HCT116 (cell line): Measurements from ENCODE around the gene LRP1B. TPM values are rescaled to one million over a fixed set of nuclear protein-coding genes. Genes with fewer than 3 reads are reported as not detected.

ENCODE experiments used
- ATAC-seq: fragments of 200-7000 bp; cut with Tn5 transposase; 2 replicates; pipeline ENCODE4 v1.9.1; 2020; ENCODE audit warnings: mild to moderate bottlenecking, moderate library complexity
- BruUV-seq: library from RNA; stranded (reverse); fragments of 400-500 nt; replicated peaks from 2 replicates; lab custom pipeline; 2021; lab: Mats Ljungman, UMichigan
- CTCF ChIA-PET: fragments of 300-600 bp; sonication (Branson Sonifier 250); formaldehyde crosslinking; loops from one replicate; lab custom pipeline; 2021; ENCODE audit warnings: antibody characterized with exemption; lab: Charles Lee
- POLR2A ChIA-PET: fragments of 300-600, 350-600 bp; sonication (Branson Sonifier 250); formaldehyde crosslinking; loops from one replicate; lab custom pipeline; 2021; ENCODE audit warnings: antibody characterized with exemption; lab: Charles Lee
- RAD21 ChIA-PET, 2 experiments: fragments of 300-600 bp; sonication (Branson Sonifier 250); formaldehyde crosslinking; loops; one replicate each; lab custom pipeline; 2023; ENCODE audit warnings: low total read pairs in 2 of 2; ENCODE audit not compliant: uncharacterized antibody in 2 of 2, unreplicated experiment in 2 of 2, low non-redundant PET in 1 of 2; lab: Charles Lee
- DNase-seq: peaks from one replicate; pipeline ENCODE4 v3.0.0-alpha.2; 2010; ENCODE audit warnings: low read depth, low spot score
- H2AFZ ChIP-seq: fragments of 200-600 bp; shearing (Covaris generic), sonication (generic); 2 replicates; pipeline ENCODE4 v1.6.1; 2017; ENCODE audit warnings: low read depth, mixed run types, mixed read lengths, antibody characterized with exemption, low read length; ENCODE audit not compliant: poor library complexity, severe bottlenecking
- H3K27ac ChIP-seq: 2 replicates; pipeline ENCODE4 v1.5.1; 2012; ENCODE audit warnings: low read depth, low read length
- H3K27me3 ChIP-seq: fragments of 200-600 bp; sonication (generic); 2 replicates; pipeline ENCODE4 v1.6.1; 2016; ENCODE audit warnings: mixed run types, low read length, mixed read lengths; ENCODE audit not compliant: insufficient read depth
- H3K36me3 ChIP-seq, 2 experiments: fragments of 200-500 bp in 1 of 2; fragments of 200-600 bp in 1 of 2; sonication (Bioruptor generic) in 1 of 2; sonication (generic) in 1 of 2; 2 replicates each; pipeline versions ENCODE4 v1.5.1 to v1.6.1; 2014 to 2016; ENCODE audit warnings: low read length in 2 of 2, inconsistent platforms in 1 of 2, mixed read lengths in 1 of 2, mixed run types in 1 of 2; ENCODE audit not compliant: insufficient read depth in 2 of 2, control insufficient read depth in 1 of 2
- H3K4me1 ChIP-seq, 2 experiments: fragments of 200-600 bp in 1 of 2; sonication (generic) in 1 of 2; 2 replicates each; pipeline versions ENCODE4 v1.5.1 to v1.6.1; 2012 to 2017; ENCODE audit warnings: low read length in 2 of 2, inconsistent platforms in 1 of 2, mild to moderate bottlenecking in 1 of 2, mixed read lengths in 1 of 2, mixed run types in 1 of 2, moderate library complexity in 1 of 2; ENCODE audit not compliant: insufficient read depth in 2 of 2, control insufficient read depth in 1 of 2
- H3K4me2 ChIP-seq: fragments of 200-600 bp; sonication (generic); 2 replicates; pipeline ENCODE4 v1.6.1; 2017; ENCODE audit warnings: mixed run types, low read length, mixed read lengths
- H3K4me3 ChIP-seq, 2 experiments: fragments of 200-600 bp in 1 of 2; sonication (generic) in 1 of 2; replicated peaks in 1 of 2; 2 replicates each; pipeline ENCODE4 v1.5.1; 2011 to 2016; ENCODE audit warnings: low read length in 2 of 2, control low read depth in 1 of 2, low read depth in 1 of 2, mild to moderate bottlenecking in 1 of 2, mixed read lengths in 1 of 2, mixed run types in 1 of 2
- H3K79me2 ChIP-seq: fragments of 200-600 bp; sonication (generic); 2 replicates; pipeline ENCODE4 v1.6.1; 2017; ENCODE audit warnings: mild to moderate bottlenecking, mixed run types, low read length, moderate library complexity, mixed read lengths; ENCODE audit not compliant: insufficient read depth
- H3K9ac ChIP-seq: fragments of 200-600 bp; sonication (generic); 2 replicates; pipeline ENCODE4 v1.6.1; 2016; ENCODE audit warnings: low read length, mixed read lengths
- H3K9me2 ChIP-seq: fragments of 200-600 bp; sonication (generic), shearing (Covaris generic); 2 replicates; pipeline ENCODE4 v1.6.1; 2017; ENCODE audit warnings: mixed run types, mild to moderate bottlenecking, moderate library complexity; ENCODE audit not compliant: insufficient read depth
- H3K9me3 ChIP-seq, 2 experiments: fragments of 200-500 bp in 1 of 2; fragments of 200-600 bp in 1 of 2; sonication (Bioruptor generic) in 1 of 2; sonication (generic) in 1 of 2; 2 replicates each; pipeline ENCODE4 v1.6.1; 2014 to 2017; ENCODE audit warnings: low read length in 2 of 2, mixed read lengths in 2 of 2, inconsistent platforms in 1 of 2, low read depth in 1 of 2, mild to moderate bottlenecking in 1 of 2, mixed run types in 1 of 2, moderate library complexity in 1 of 2; ENCODE audit not compliant: control insufficient read depth in 1 of 2, insufficient read depth in 1 of 2
- H4K20me1 ChIP-seq: fragments of 200-600 bp; sonication (generic), shearing (Covaris generic); 2 replicates; pipeline ENCODE4 v1.6.1; 2017; ENCODE audit warnings: mixed run types, mild to moderate bottlenecking, moderate library complexity; ENCODE audit not compliant: insufficient read depth
- CBX3 ChIP-seq: IDR thresholded peaks from 2 replicates; pipeline ENCODE4 v1.6.1; 2012; ENCODE audit warnings: low read depth
- EGR1 ChIP-seq: IDR thresholded peaks from 2 replicates; pipeline ENCODE4 v1.6.1; 2012; ENCODE audit warnings: low read depth
- ELF1 ChIP-seq: IDR thresholded peaks from 2 replicates; pipeline ENCODE4 v1.6.1; 2012; ENCODE audit warnings: low read depth, borderline replicate concordance
- EZH2 ChIP-seq: fragments of 200-600 bp; sonication (generic); IDR thresholded peaks from 2 replicates; pipeline ENCODE4 v1.6.1; 2017; ENCODE audit warnings: antibody characterized with exemption, mixed run types
- EZH2phosphoT487 ChIP-seq: fragments of 200-600 bp; IDR thresholded peaks from 2 replicates; pipeline ENCODE4 v1.6.1; 2018; ENCODE audit warnings: antibody characterized with exemption, borderline replicate concordance
- JUND ChIP-seq: IDR thresholded peaks from 2 replicates; pipeline ENCODE4 v1.6.1; 2012
- MAX ChIP-seq: IDR thresholded peaks from 2 replicates; pipeline ENCODE4 v1.6.1; 2012
- POLR2A ChIP-seq: IDR thresholded peaks from 2 replicates; pipeline ENCODE4 v1.7.0; 2011; ENCODE audit warnings: borderline replicate concordance; ENCODE audit not compliant: insufficient read depth, insufficient read length; ENCODE audit errors: extremely low read depth
- POLR2AphosphoS5 ChIP-seq: IDR thresholded peaks from 2 replicates; pipeline ENCODE4 v1.6.1; 2011; ENCODE audit warnings: mild to moderate bottlenecking, low read depth, low read length, moderate library complexity
- RAD21 ChIP-seq: IDR thresholded peaks from 2 replicates; pipeline ENCODE4 v1.6.1; 2012; ENCODE audit warnings: low read depth, mild to moderate bottlenecking
- REST ChIP-seq: IDR thresholded peaks from 2 replicates; pipeline ENCODE4 v1.6.1; 2012; ENCODE audit warnings: low read depth
- SIN3A ChIP-seq: IDR thresholded peaks from 2 replicates; pipeline ENCODE4 v1.6.1; 2012; ENCODE audit warnings: low read depth
- ZBTB33 ChIP-seq: IDR thresholded peaks from 2 replicates; pipeline ENCODE4 v1.6.1; 2011; ENCODE audit warnings: mild to moderate bottlenecking, low read length, moderate library complexity; ENCODE audit not compliant: insufficient replicate concordance; ENCODE audit errors: extremely low read depth
- ZNF274 ChIP-seq: fragments of 200-500 bp; sonication (Bioruptor generic); IDR thresholded peaks from 2 replicates; pipeline ENCODE4 v1.6.1; 2014; ENCODE audit warnings: mild to moderate bottlenecking, low read depth, low read length, inconsistent platforms
- intact Hi-C: fragments of 100-400 bp; cut with micrococcal nuclease; formaldehyde crosslinking; loops from 2 replicates; pipeline ENCODE4 v1.10.0; 2022
- total RNA-seq: library from RNA; stranded (reverse); gene quantifications from one replicate; pipeline ENCODE4 v1.2.1, GENCODE V29; 2021; ENCODE audit not compliant: unreplicated experiment
- TF ChIP-seq, protein P1 (sequence below): IDR thresholded peaks from 2 replicates; pipeline ENCODE4 v1.6.1; 2012

LRP1B gene
- total RNA-seq, 1 experiment from 2014 or later, result 0.34 TPM

- Histone ChIP-seq H3K27ac (no peak overlapping the region), H3K9me3 (no peaks in the 10 kb centered on the region), H3K4me2 (no peak overlapping the region), H3K4me1 (no peaks in the 10 kb centered on the region), H3K4me3 (no peak overlapping the region), H3K79me2 (no peaks in the 10 kb centered on the region), H3K9ac (no peak overlapping the region), H3K27me3 (no peaks in the 10 kb centered on the region), H2AFZ (no peak overlapping the region), H3K9me2 (no peaks in the 10 kb centered on the region), H4K20me1 (no peaks in the 10 kb centered on the region), H3K36me3 (no peaks in the 10 kb centered on the region)
- ChIA-PET RAD21 (no interaction called here), POLR2A (no interaction called here), CTCF (no interaction called here)
- no peak for DNase-seq
- BruUV-seq, result no TSS peak
- intact Hi-C loops, result no loop called here
- TF ChIP-seq CBX3, result no peak
- no peak for TF ChIP-seq POLR2A
- no peak for TF ChIP-seq POLR2AphosphoS5
- no peak for TF ChIP-seq SIN3A
- TF ChIP-seq ZNF274, result no peak
- no peak for TF ChIP-seq EZH2
- no peak for TF ChIP-seq ELF1
- no peak for TF ChIP-seq EGR1
- TF ChIP-seq RAD21, result no peak
- TF ChIP-seq JUND, result no peak
- no peak for TF ChIP-seq REST
- TF ChIP-seq ZBTB33, result no peak
- TF ChIP-seq, protein P1, sequence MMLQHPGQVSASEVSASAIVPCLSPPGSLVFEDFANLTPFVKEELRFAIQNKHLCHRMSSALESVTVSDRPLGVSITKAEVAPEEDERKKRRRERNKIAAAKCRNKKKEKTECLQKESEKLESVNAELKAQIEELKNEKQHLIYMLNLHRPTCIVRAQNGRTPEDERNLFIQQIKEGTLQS, result no peak
- no peak for TF ChIP-seq MAX
- TF ChIP-seq EZH2phosphoT487, result no peak
- no peak for ATAC-seq
Measured at GRCh38 chr2:142150453-142150852, 19.6 kb upstream of the LRP1B start.
